Upper lobe of left lung (tissue), 6 donors: ENCODE measurements around the gene KRTAP9-9. TPM values are rescaled to one million over a fixed set of nuclear protein-coding genes. Genes with fewer than 3 reads are reported as not detected.
A peak's percentile ranks its signal among the peaks of the same experiment; 100 is the strongest.
"Not testable (repeated sequence)": the region's sequence is repeated elsewhere in the genome, so short reads cannot be mapped to it uniquely, and the experiment has no call there.

Experiments
- ATAC-seq, 2 donors: fragments of 200-7000 bp; cut with Tn5 transposase; one replicate each; pipeline ENCODE4 v1.9.1; 2022; ENCODE audit warnings: mild to moderate bottlenecking in 2 of 2, moderate library complexity in 2 of 2; ENCODE audit not compliant: low FRiP score in 2 of 2
- DNase-seq, 2 donors: peaks; one replicate each; pipeline ENCODE4 v3.0.0-alpha.2; 2019 to 2020
- H3K27ac ChIP-seq, 4 donors: fragments of 200-600 bp; sonication (generic); one replicate each; pipeline ENCODE4 v1.5.1; 2016 to 2019
- H3K27me3 ChIP-seq, 4 donors: fragments of 200-600 bp; sonication (generic); one replicate each; pipeline ENCODE4 v1.5.1; 2017 to 2019
- H3K36me3 ChIP-seq, 4 donors: fragments of 200-600 bp; sonication (generic); one replicate each; pipeline ENCODE4 v1.5.1; 2016 to 2019
- H3K4me1 ChIP-seq, 4 donors: fragments of 200-600 bp; sonication (generic); one replicate each; pipeline ENCODE4 v1.5.1; 2018 to 2019
- H3K4me3 ChIP-seq, 4 donors: fragments of 200-600 bp; sonication (generic); one replicate each; pipeline ENCODE4 v1.5.1; 2017 to 2019; ENCODE audit warnings: mild to moderate bottlenecking in 2 of 4, moderate library complexity in 1 of 4
- H3K9me3 ChIP-seq, 4 donors: fragments of 200-600 bp; sonication (generic); one replicate each; pipeline ENCODE4 v1.5.1; 2018 to 2019
- EP300 ChIP-seq, 4 donors: sonication (generic); formaldehyde crosslinking; IDR thresholded peaks; one replicate each; pipeline ENCODE4 v1.5.1; 2017; ENCODE audit warnings: antibody characterized with exemption in 4 of 4, control low read depth in 2 of 4
- POLR2A ChIP-seq, 4 donors: fragments of 450-650 bp; IDR thresholded peaks; one replicate each; pipeline ENCODE4 v1.5.1; 2016 to 2017; ENCODE audit warnings: antibody characterized with exemption in 4 of 4, mild to moderate bottlenecking in 2 of 4
- POLR2AphosphoS5 ChIP-seq, 2 donors: sonication (generic); formaldehyde crosslinking; IDR thresholded peaks; one replicate each; pipeline ENCODE4 v1.5.1; 2017; ENCODE audit warnings: antibody characterized with exemption in 2 of 2
- WGBS, 2 donors: methylation state at CpG; one replicate each; pipeline ENCODE4 v1.1.5; 2017 to 2018; 5-methylcytosine and 5-hydroxymethylcytosine counted together
- total RNA-seq, 6 donors: library from RNA; depleted of rRNA in 4 of 6; stranded (reverse); fragments of >200 nt in 4 of 6; gene quantifications; one replicate each; pipeline versions ENCODE4 v1.1.0 to v1.2.1, GENCODE V29; 2016 to 2021
- TF ChIP-seq, protein P1 (sequence below), 6 experiments: fragments of 450-650 bp in 4 of 6; fragments of 200-600 bp in 2 of 6; sonication (generic) in 2 of 6; IDR thresholded peaks; one replicate each; pipeline ENCODE4 v1.5.1; 2016 to 2019; ENCODE audit warnings: antibody characterized with exemption in 6 of 6
- donor health status: DM: no; HTN: no; CAD: no; lungs with moderate emphysema.
- donor health status: DM: no; HTN: yes; CAD: no; lungs with severe emphysema.

The KRTAP9-9 gene
- total RNA-seq, 6 donors from 2014 or later: not detected

DNA sequence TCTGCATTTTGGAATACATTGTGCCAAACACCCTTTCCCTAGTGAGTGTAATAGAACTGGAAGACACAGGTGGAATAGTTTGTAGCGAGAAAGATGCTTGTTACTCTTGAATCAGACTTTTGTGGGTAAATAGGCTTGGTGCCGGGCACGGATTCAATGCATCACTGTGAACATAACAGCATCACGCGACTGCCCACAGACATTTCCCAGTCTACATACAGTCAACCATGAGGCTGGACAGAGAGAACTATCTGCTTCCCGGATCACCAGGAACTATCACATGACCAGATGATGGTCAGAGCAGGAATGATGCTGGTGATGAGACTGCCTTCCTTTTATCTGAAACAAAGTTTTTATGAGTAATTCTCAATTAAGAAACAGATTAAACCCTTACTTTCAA is 29.1 kb upstream of the KRTAP9-9 start:
- Histone ChIP-seq H3K9me3 (no peaks in the 10 kb centered on the region), H3K27ac (no peak overlapping the region), H3K36me3 (no peaks in the 10 kb centered on the region), H3K4me3 (no peak overlapping the region), H3K4me1 (no peaks in the 10 kb centered on the region), H3K27me3 (no peaks in the 10 kb centered on the region)
- TF ChIP-seq EP300 (IDR thresholded peaks at IDR 0.05) (no peak), POLR2AphosphoS5 (IDR thresholded peaks at IDR 0.05) (no peak)
- TF ChIP-seq, protein P1, sequence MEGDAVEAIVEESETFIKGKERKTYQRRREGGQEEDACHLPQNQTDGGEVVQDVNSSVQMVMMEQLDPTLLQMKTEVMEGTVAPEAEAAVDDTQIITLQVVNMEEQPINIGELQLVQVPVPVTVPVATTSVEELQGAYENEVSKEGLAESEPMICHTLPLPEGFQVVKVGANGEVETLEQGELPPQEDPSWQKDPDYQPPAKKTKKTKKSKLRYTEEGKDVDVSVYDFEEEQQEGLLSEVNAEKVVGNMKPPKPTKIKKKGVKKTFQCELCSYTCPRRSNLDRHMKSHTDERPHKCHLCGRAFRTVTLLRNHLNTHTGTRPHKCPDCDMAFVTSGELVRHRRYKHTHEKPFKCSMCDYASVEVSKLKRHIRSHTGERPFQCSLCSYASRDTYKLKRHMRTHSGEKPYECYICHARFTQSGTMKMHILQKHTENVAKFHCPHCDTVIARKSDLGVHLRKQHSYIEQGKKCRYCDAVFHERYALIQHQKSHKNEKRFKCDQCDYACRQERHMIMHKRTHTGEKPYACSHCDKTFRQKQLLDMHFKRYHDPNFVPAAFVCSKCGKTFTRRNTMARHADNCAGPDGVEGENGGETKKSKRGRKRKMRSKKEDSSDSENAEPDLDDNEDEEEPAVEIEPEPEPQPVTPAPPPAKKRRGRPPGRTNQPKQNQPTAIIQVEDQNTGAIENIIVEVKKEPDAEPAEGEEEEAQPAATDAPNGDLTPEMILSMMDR (IDR thresholded peaks at IDR 0.05): no peak
- ATAC-seq (no peak), DNase-seq (no peak)
- WGBS, 2 donors: 96 to 98% methylated on average over 6 of the region's 6 CpGs

DNA sequence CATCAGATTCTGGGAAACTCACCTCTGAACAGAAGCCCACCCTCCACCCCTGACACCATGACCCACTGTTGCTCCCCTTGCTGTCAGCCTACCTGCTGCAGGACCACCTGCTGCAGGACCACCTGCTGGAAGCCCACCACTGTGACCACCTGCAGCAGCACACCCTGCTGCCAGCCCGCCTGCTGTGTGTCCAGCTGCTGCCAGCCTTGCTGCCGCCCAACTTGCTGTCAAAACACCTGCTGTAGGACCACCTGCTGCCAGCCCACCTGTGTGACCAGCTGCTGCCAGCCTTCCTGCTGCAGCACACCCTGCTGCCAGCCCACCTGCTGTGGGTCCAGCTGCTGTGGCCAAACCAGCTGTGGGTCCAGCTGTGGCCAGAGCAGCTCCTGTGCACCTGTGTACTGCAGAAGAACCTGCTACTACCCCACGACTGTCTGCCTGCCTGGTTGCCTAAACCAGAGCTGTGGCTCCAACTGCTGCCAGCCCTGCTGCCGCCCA is 28.5 kb upstream of the KRTAP9-9 start, which contains the start of gene KRTAP9-2:
Gene KRTAP9-2, plus strand, starts transcription at position 51 of the 498 bp plus-strand sequence. Its CDS starts 7 bp downstream, at position 58.
- not testable (repeated sequence) for H3K27me3 ChIP-seq, H3K27ac ChIP-seq, H3K4me1 ChIP-seq, H3K4me3 ChIP-seq, H3K9me3 ChIP-seq, H3K36me3 ChIP-seq, ATAC-seq
- 57% methylated on average over 1 of the region's 4 CpGs; no CpG with 5 or more reads in 1 of the 2 donors for WGBS, 2 donors
- peak in 1 of 2 donors; percentile 61 for DNase-seq

DNA sequence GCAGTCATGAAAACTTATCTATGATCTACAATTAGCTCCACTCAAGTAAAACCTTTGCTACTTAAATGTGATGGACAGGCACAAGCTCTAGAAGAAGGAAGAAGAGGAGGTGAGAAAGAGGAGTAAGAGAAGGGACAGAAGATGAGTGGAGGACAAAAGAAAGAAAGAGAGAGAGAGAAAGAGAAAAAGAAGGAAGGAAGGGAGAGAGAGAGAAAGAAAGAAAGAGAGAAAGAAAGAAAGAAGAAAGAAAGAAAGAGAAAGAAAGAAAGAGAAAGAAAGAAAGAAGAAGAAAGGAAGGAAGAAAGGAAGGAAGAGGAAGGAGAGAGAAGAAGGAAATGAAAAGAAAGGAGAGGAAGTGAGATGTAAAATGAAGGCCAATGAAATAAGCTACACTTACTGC is 25.1 kb upstream of the KRTAP9-9 start:
- ATAC-seq (no peak), DNase-seq (no peak)
- TF ChIP-seq EP300 (IDR thresholded peaks at IDR 0.05) (no peak), POLR2AphosphoS5 (IDR thresholded peaks at IDR 0.05) (no peak), POLR2A (IDR thresholded peaks at IDR 0.05) (no peak)
- TF ChIP-seq, protein P1 (IDR thresholded peaks at IDR 0.05): no peak
- Histone ChIP-seq H3K36me3 (no peaks in the 10 kb centered on the region), H3K9me3 (no peaks in the 10 kb centered on the region), H3K27ac (no peak overlapping the region), H3K4me3 (no peak overlapping the region), H3K4me1 (no peaks in the 10 kb centered on the region), H3K27me3 (no peaks in the 10 kb centered on the region)

DNA sequence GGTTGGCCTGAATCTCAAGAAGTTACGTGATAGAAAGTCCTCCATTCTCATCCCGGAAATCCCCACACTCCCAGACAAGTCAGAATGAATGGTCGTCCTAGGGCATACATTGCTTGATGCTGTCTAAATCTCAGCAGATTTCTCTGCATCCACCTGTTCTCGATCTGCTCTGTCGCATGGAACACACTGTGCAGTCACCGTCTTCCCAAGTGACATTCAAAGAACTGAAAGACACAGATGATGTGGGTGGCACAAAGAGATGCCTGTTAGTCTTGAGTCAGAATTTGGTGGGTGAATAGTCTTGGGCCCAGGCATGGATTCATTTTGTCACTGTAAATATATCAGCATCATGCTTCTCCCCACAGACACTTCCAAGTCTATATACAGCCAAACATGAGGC is 23.5 kb upstream of the KRTAP9-9 start:
- WGBS, 2 donors: 83 to 92% methylated on average over 6 of the region's 6 CpGs
- Histone ChIP-seq H3K9me3 (no peaks in the 10 kb centered on the region), H3K36me3 (no peaks in the 10 kb centered on the region), H3K4me3 (no peak overlapping the region), H3K4me1 (no peaks in the 10 kb centered on the region), H3K27ac (no peak overlapping the region), H3K27me3 (no peaks in the 10 kb centered on the region)
- TF ChIP-seq POLR2A (IDR thresholded peaks at IDR 0.05) (no peak), POLR2AphosphoS5 (IDR thresholded peaks at IDR 0.05) (no peak), EP300 (IDR thresholded peaks at IDR 0.05) (no peak)
- TF ChIP-seq, protein P1 (IDR thresholded peaks at IDR 0.05): no peak
- no peak for DNase-seq
- ATAC-seq: no peak

DNA sequence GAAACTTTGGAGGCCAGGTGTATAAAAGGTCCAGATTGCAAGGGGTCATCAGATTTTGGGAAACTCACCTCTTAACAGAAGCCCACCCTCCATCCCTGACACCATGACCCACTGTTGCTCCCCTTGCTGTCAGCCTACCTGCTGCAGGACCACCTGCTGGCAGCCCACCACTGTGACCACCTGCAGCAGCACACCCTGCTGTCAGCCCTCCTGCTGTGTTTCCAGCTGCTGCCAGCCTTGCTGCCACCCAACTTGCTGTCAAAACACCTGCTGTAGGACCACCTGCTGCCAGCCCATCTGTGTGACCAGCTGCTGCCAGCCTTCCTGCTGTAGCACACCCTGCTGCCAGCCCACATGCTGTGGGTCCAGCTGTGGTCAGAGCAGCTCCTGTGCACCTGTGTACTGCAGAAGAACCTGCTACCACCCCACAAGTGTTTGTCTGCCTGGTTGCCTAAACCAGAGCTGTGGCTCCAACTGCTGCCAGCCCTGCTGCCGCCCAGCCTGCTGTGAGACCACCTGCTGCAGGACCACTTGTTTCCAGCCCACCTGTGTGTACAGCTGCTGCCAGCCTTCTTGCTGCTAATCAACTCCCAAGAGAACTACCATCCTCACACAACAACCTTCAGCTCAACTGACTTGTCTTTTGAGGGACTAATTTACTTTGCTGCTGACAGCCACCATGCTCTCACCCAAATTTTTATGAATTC is 22.6 kb upstream of the KRTAP9-9 start, which contains the start of gene KRTAP9-3:
Gene KRTAP9-3, plus strand, starts transcription at position 51 of the 707 bp plus-strand sequence. Its CDS starts 53 bp downstream, at position 104.
- not testable (repeated sequence) for H3K27ac ChIP-seq, H3K36me3 ChIP-seq, ATAC-seq, H3K27me3 ChIP-seq, H3K4me3 ChIP-seq, H3K9me3 ChIP-seq, H3K4me1 ChIP-seq
- 75 to 90% methylated on average over 1 of the region's 1 CpG for WGBS, 2 donors
- DNase-seq: peak in 1 of 2 donors; percentile 48

DNA sequence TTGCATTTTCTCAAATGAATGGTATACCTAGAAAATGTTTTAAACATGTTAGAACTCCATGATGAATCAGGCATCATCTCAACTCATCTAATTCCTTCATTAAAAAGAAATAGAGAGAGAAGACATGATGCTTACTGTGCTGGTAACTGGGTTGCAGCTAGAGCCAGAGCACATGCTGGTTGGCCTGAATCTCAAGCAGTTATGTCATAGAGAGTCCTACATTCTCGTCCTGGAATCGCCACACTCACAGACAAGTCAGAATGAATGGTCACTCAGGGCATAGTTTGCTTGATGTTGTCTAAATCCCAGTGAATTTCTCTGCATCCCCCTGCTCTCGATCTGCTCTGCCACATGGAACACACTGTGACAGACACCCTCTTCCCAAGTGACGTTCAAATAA is 18.1 kb upstream of the KRTAP9-9 start:
- not testable (repeated sequence) for H3K27ac ChIP-seq, H3K27me3 ChIP-seq, H3K9me3 ChIP-seq, H3K4me3 ChIP-seq, DNase-seq, H3K4me1 ChIP-seq, H3K36me3 ChIP-seq, ATAC-seq
- 74 to 86% methylated on average over 4 of the region's 4 CpGs for whole genome bisulfite sequencing, 2 donors

DNA sequence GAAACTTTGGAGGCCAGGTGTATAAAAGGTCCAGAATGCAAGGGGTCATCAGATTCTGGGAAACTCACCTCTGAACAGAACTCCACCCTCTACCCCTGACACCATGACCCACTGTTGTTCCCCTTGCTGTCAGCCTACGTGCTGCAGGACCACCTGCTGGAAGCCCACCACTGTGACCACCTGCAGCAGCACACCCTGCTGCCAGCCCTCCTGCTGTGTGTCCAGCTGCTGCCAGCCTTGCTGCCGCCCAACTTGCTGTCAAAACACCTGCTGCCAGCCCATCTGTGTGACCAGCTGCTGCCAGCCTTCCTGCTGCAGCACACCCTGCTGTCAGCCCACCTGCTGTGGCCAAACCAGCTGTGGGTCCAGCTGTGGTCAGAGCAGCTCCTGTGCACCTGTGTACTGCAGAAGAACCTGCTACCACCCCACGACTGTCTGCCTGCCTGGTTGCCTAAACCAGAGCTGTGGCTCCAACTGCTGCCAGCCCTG is 17.2 kb upstream of the KRTAP9-9 start, which contains the start of gene KRTAP9-8:
Gene KRTAP9-8, plus strand, starts transcription at position 51 of the 489 bp plus-strand sequence. Its CDS starts 53 bp downstream, at position 104.
- ATAC-seq, H3K4me3 ChIP-seq, H3K27me3 ChIP-seq, H3K36me3 ChIP-seq, H3K27ac ChIP-seq, H3K4me1 ChIP-seq, H3K9me3 ChIP-seq: not testable (repeated sequence)
- WGBS, 2 donors: 34% methylated on average over 3 of the region's 3 CpGs; no CpG with 5 or more reads in 1 of the 2 donors
- peak in 1 of 2 donors; percentile 48 for DNase-seq

DNA sequence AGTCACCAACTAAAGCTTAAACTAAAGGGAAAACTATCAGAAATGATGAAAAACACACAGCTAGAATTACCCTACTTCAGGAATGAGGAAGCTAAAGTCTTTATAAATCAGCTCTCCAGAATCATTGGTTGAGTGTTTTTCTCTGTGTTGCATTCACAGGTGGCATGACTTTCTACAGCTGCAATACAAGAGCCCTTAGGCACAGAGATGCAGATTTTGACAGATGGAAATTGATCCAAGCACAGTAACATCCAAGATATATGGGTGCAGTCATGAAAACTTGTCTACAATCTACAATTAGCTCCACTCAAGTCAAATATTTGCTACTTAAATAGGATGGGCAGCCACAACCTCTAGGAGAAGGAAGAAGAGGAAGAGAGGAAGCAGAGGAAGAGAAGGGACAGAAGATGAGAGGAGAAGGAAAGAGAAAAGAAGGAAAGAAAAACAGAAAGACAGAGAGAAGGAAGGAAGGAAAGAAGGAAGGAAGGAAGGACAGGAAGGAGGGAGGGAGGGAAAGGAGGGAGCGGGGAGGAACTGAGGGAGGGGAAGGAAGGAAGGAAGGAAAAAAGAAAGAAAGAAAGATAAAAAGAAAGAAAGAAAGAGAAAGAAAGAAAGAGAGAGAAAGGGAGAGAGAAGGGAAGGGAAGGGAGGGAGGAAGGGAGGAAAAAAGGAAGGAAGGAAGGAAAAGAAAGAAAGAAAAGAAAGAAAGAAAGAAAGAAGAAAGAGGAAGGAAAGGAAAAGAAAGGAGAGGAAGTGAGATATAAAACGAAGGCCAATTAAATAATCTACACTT is 8.0 kb upstream of the KRTAP9-9 start:
- not testable (repeated sequence) for H3K4me3 ChIP-seq, H3K27me3 ChIP-seq, H3K9me3 ChIP-seq, H3K27ac ChIP-seq, H3K36me3 ChIP-seq, DNase-seq, ATAC-seq, H3K4me1 ChIP-seq
- WGBS, 2 donors: 45 to 47% methylated on average over 2 of the region's 2 CpGs
